GM21367 (cell line): Measurements from ENCODE around the gene SYT1.
"Not testable (repeated sequence)": the region's sequence is repeated elsewhere in the genome, so short reads cannot be mapped to it uniquely, and the experiment has no call there.

Source experiments
- ATAC-seq: cut with Tn5 transposase; IDR thresholded peaks from one replicate; pipeline ENCODE4 v1.9.1; 2021; ENCODE audit not compliant: unreplicated experiment

SYT1 gene

GRCh38 chr12:79200176-79200575 is 335.6 kb downstream of the SYT1 start:
- no peak for ATAC-seq

DNA sequence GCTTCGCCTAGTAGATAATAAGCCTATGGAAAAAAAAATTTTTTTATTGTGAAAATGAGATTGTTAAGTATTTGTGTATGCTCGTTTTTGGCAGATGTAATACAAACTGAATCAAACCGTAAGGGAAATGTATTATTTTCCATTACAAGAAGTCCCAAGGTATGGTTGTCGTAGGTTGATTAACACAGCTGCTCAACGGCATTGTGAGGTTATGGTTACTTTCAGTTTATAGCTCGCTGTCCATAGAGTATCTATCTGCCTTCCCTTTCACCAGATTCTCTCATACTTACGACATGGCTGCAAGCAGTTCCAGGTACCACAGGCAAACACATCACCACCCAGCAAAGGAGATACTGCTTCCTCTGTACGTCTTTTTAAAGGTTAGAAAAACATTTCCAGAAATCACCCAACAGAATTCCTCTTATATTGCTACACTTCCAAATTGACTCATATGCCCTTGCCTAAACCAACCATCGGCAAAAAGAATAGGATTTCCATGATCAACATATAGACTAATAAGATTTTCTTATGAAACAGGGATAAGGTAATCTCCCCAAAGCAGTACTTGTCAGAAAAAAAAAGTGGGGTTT is 338.6 kb downstream of the SYT1 start:
- ATAC-seq: no peak

DNA sequence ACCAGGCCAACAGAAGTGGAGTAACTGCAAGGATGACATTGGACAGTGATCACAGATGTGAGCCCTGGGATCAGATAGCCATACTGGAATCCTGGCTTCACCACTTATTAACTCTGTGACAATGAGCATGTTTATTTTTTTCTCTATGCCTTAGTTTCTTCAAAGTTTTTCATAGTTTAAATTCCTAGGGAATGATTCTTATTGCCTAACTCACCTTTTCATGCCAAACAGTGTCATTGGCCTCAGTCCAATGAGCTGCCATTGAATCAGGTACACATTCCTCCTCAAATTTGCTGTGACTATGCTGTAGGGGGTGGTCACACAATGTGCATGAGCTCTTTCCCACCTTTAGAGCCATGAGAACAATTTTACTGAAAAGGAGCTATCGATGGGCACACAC is 342.3 kb downstream of the SYT1 start:
- ATAC-seq: no peak

- not testable (repeated sequence) for ATAC-seq
Measured at GRCh38 chr12:79210403-79210802, 345.8 kb downstream of the SYT1 start.

GRCh38 chr12:79217306-79217705 is 352.7 kb downstream of the SYT1 start:
- ATAC-seq: no peak

DNA sequence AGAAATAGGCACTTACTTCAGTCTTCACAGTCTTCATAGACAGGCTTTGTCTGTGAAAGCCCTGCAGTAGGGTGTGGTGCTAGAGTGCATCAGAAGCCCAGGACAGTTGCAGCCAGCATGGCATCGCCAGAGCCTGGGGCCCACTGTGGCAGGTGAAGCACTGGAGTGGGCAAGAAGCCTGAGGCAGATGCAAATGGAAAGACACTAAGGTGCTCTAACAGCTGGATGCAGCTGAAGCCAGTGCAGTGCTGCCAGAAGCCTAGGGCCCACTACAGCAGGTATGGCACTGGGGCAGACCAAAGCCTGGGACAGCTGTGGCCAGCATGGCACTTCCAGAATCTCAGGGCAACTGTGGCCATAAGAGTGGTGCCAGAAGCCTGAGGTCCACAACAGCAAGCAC is 358.6 kb downstream of the SYT1 start:
- ATAC-seq: no peak

- no peak for ATAC-seq
Measured at GRCh38 chr12:79223761-79224160, 359.2 kb downstream of the SYT1 start.

DNA sequence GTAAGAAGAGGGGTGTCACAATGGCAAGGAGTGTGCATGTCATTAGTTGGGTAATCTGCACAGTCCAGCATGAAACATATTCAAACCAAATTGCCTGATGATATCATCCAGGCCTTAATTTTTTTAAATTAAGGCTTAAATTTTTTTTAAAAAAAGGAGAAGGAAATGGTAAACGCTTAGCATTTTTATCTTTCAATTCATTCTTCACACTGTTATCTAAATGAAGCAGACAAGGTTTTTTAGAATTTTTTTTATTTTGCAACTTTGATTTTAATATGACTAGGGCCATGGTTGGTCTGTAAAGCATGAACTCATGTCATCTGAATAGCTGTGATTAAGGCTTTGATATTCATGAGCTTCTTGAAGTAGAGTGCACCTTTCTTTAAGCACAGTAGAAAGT is 362.5 kb downstream of the SYT1 start:
- ATAC-seq: no peak

- ATAC-seq: no peak
Measured at GRCh38 chr12:79227646-79228045, 363.1 kb downstream of the SYT1 start.

DNA sequence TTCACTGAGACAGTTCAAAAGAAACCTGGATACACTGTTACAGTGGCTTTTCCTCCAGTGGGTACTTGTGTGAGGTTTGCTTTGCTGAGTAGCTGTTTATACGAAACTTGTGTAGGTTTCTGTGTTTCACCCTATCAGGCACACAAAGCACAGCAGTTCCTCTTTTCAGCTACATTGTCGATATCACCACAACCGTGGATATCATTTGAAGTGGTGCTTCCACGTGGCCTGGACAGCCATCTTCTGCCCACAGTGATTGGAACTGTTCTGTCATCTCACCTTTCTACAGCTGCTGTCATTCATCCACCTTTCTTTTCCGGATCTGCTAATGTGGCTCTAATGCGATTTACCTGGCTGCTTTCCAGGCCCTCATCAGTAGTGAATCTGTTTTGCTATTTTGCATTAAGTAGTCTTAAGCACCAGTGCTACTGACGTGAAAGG is 368.8 kb downstream of the SYT1 start:
- peak; percentile 82 for ATAC-seq

DNA sequence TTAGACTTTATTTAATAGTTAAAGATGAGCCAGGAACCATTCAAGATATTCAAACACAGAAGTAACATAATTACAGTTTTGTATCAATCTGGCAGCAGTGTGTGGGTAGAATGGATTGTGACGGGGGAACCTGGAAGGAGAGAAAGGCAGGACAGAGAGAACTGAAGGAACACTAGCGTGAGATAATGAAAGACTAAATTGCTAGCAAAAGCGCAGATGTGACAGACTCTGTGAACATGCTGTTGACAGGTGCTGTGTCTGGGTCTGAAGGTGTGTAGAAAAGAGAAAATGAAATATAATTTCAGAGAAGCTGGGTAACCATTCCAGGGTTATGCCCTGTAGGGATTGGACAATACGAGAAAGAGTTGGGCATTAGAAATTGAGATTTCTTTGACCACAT is 372.3 kb downstream of the SYT1 start:
- no peak for ATAC-seq

- ATAC-seq: no peak
Measured at GRCh38 chr12:79238246-79238645, 373.7 kb downstream of the SYT1 start.

DNA sequence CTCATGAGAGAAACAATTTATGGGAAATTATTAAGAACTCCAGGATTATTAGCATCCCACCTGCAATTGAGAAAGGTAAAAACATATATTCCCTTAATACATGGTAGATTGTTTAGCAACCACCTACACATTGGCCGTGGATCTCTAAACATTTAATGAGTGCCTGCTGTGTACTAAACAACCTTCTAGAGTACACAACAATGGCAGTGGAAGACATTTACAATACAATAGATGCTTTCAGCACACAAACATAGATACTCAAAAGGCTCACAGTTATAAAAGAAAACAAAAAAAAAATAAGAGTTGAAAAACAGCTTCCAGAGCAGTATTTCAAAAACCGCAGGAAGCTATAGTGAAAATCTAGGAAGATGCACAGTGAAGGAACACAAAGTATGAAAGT is 382.9 kb downstream of the SYT1 start:
- ATAC-seq: no peak

DNA sequence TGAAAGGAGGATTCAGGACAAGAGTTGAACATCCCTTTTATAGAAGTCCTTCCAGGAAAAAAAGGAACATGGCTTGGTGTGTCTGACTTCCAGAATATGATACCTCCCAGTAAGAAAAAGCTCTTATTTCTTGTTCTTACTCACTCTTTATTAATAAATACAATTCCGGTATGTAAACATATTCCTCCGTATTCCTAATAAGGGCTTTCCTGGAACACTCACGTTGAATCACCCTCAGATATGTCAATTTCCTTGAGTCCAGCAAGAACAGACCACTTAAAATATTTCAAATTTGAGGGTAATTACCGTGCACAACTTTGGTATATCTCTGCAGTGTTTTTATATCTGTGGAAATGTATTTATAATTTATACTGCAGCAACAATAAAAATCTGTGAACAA is 385.6 kb downstream of the SYT1 start:
- ATAC-seq: no peak

- ATAC-seq: no peak
Measured at GRCh38 chr12:79250960-79251755, 386.6 kb downstream of the SYT1 start.

DNA sequence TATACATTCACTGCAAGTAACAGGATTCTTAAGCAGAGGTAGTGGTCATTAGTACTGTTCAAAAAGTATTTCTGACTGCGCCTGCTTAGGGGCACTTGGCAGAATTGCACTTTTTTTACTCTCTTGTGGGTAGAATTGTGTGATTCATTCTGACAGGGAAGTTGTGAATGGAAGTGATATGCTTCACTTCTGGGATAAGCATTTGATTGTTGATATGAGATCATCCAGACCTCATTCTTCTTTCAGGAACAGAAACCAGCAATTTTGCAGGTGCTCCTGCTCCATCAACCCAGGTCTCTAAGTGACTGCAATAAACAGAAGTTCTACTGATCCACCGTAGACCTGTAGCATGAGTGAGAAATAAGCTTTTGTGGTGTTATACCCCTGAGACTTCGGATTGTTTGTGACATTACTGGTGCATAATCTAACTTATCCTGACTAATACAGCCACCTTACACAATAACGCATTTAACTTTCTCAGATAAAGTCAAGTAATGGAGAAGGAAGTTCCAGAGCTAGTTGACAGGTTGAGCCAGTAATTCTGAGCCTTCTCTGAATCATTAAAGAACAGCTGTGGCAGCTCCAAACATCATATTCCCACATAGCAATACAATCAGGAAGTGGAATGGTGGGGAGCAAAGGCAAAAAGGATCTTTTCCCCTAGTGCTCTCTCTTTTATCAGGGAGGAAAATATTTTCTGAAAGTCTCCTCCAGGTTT is 387.9 kb downstream of the SYT1 start:
- no peak for ATAC-seq

DNA sequence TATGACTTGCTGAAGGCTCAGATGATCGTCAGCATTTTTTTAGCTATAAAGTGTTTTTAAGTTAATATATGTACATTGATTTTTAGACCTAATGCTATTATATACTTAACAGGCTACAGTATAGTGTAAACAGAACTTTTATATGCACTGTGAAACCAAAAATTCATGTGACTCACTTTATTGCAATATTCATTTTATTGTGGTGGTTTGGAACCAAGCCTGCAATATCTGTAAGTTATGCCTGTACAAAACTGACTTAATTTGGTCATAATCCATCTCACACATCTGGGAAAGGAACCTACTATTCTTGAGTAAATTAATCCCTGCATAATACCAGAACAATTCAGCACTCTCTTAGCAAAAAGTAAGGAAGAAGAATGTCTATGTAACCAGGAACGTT is 390.7 kb downstream of the SYT1 start:
- no peak for ATAC-seq

- no peak for ATAC-seq
Measured at GRCh38 chr12:79260923-79261322, 396.3 kb downstream of the SYT1 start.

DNA sequence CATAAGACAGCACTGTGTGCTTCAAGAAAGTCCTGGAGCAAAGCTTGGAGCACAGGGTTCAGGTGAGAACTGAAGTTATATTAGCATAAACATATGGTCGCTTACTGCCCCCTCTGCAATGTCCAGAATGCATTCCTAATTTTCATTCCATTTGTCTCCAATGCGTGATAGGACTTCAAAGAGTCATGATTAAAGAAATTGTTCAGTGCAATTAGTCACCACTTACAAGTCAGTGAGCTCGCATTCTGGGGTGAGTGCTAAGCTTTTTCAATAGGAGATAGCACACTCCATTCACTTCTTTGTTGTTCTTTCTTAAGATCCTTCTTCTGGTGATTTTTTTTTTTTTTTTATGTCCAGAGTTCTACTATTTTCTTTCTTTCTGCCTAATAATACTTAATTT is 398.4 kb downstream of the SYT1 start:
- ATAC-seq: no peak

DNA sequence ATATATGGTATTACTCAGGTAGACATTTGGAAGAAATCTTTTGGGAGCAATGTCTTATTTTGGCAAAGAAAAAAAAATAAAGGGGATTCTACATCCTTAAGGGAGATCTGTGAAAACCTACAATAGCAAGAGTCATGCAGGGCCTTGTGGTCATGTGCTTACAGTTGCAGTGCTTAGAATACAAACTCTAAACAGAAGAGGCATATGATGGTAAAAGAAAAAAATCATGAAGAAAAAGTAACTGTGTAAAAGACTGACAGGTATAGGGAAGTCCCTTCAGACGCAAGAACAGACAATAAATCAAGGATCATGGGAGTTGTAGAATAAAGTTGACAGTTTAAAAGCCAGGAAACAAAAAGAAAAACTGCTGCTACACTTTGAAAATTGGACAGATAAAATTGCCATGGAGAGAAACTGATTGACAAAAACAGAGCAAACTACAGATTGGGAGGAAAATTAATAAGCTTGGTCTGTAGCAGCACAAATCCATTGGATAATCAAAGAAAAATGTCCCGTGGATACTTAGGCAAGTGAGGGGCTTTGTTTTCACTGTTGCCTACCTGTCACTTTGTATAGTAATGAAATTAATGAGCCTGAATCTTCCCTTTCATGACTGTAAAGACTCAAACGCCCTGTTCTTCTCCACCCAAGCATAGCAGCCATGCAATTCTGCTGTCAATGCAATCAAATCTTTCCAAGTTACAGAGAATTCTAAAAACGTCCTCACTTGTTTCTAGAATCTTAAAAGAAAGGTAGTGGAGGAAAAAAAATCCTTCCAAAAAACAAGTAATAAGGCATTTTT is 402.0 kb downstream of the SYT1 start:
- no peak for ATAC-seq

- no peak for ATAC-seq
Measured at GRCh38 chr12:79267580-79267979, 403.0 kb downstream of the SYT1 start.
